Ovary (tissue), 9 donors: Measurements from ENCODE around the gene OBSCN. TPM values are rescaled to one million over a fixed set of nuclear protein-coding genes. Genes with fewer than 3 reads are reported as not detected.

ENCODE experiments used
- DNase-seq, 5 donors: peaks; one replicate each; pipeline ENCODE4 v3.0.0-alpha.2; 2019 to 2020
- H3K27ac ChIP-seq, 2 donors: fragments of 200-600 bp; one replicate each; pipeline versions ENCODE4 v1.5.1 to v1.8.0; 2019 to 2022
- H3K27me3 ChIP-seq: fragments of 200-600 bp; one replicate; pipeline ENCODE4 v1.8.0; 2022
- H3K36me3 ChIP-seq: fragments of 200-600 bp; sonication (generic); one replicate; pipeline ENCODE4 v1.5.1; 2019
- H3K4me1 ChIP-seq: one replicate; pipeline ENCODE4 v1.8.1; 2013; ENCODE audit warnings: mild to moderate bottlenecking, moderate library complexity; ENCODE audit not compliant: insufficient read depth
- H3K4me3 ChIP-seq: fragments of 200-600 bp; sonication (generic); one replicate; pipeline ENCODE4 v1.5.1; 2017
- H3K9me3 ChIP-seq, 2 donors: fragments of 200-600 bp in 1 of 2; sonication (generic) in 1 of 2; one replicate each; pipeline versions ENCODE4 v1.5.1 to v1.8.1; 2013 to 2019; ENCODE audit warnings: mild to moderate bottlenecking in 1 of 2, moderate library complexity in 1 of 2
- EP300 ChIP-seq: sonication (generic); formaldehyde crosslinking; IDR thresholded peaks from one replicate; pipeline ENCODE4 v1.6.1; 2017; ENCODE audit warnings: antibody characterized with exemption
- POLR2A ChIP-seq: fragments of 450-650 bp; IDR thresholded peaks from one replicate; pipeline ENCODE4 v1.6.1; 2017; ENCODE audit warnings: antibody characterized with exemption, mild to moderate bottlenecking, moderate library complexity
- WGBS, 3 donors: extraction: QIAGEN DNeasy Blood & Tissue Kit in 1 of 3; methylation state at CpG; one replicate each; pipeline versions ENCODE4 v1.1.5 to v1.1.7; 2013 to 2017; 5-methylcytosine and 5-hydroxymethylcytosine counted together
- intact Hi-C, 4 donors: fragments of 100-400 bp; cut with DNase I; formaldehyde crosslinking; loops; one replicate each; pipeline versions ENCODE4 v1.11.0 to v1.15.1; 2022 to 2023
- polyA plus RNA-seq, 2 donors: library from polyadenylated mRNA; stranded (reverse); fragments of 200-250 nt in 1 of 2; fragments of 350-450 nt in 1 of 2; fragmentation: Illumina TruSeq in 1 of 2; extraction: RNeasy Lipid Tissue Mini Kit (QIAGEN cat#74804) in 1 of 2; gene quantifications; one replicate each; pipeline ENCODE4 v1.2.3, GENCODE V29; 2013 to 2014
- total RNA-seq, 7 donors: library from RNA; depleted of rRNA in 2 of 7; stranded (reverse); fragments of >200 nt in 2 of 7; fragmentation: NEBNext Ultra II Directional in 3 of 7; extraction: Animal tissue kit (Norgen Biotek cat#: 25700) in 3 of 7; gene quantifications; one replicate each; pipeline versions ENCODE4 v1.1.0 to v1.2.4, GENCODE V29; 2016 to 2023
- TF ChIP-seq, protein P1 (sequence below), 3 donors: fragments of 450-650 bp in 2 of 3; fragments of 200-600 bp in 1 of 3; IDR thresholded peaks; one replicate each; pipeline versions ENCODE4 v1.5.1 to v1.8.0; 2016 to 2022; ENCODE audit warnings: antibody characterized with exemption in 3 of 3, mild to moderate bottlenecking in 1 of 3
- donor health status: DM: no; HTN: no; CAD: no; lungs with moderate emphysema.
- donor health status: DM: no; HTN: no; CAD: no.
- donor health status: Bipolar disorder and iron deficiency.
- donor health status: DM: yes; HTN: yes; CAD: no.
- donor health status: DM: no; HTN: no; CAD: no.
- donor health status: DM: yes; HTN: yes; CAD: no.

OBSCN gene
- total and polyA plus RNA-seq, 9 donors, result 3.5 to 37.1 (median 29.0) TPM

DNA sequence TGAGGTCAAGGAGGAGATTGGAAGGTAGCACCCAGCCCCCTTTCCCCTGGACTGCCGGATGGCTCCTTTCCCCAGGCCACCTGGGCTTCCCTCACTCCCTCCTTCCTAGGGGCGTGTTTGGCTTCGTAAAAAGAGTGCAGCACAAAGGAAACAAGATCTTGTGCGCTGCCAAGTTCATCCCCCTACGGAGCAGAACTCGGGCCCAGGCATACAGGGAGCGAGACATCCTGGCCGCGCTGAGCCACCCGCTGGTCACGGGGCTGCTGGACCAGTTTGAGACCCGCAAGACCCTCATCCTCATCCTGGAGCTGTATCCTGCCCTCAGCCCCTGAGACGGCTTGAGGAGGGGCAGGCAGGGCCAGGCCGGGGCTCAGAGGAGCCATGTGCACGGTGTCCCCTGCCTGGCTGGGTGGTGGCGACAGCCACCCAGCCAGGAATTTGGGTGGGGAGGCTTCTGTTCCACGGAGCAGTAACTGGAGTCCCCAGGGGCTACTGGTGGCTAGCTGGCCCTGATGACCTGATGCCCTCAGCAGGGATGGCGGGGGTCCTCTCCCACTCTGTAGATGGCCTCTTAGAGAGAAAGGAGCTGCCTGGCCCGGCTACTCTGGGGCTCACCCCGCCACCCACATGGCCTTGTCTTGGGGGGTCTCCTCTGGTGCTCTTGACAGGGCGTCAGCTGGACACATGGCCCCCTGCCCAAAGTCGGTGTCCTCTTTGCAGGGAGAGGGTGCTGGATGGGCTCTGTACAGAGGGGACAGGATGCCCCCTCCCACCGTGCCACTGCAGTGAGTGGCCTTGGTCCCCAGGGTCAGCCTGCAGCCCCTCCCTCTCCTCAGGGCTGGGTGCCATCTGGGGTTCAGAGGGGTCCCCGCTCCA lies 159.3 kb downstream of the OBSCN start:
- no peaks in the 10 kb centered on the region for H3K4me1 ChIP-seq
- TF ChIP-seq POLR2A (no peak), EP300 (no peak)
- TF ChIP-seq, protein P1, sequence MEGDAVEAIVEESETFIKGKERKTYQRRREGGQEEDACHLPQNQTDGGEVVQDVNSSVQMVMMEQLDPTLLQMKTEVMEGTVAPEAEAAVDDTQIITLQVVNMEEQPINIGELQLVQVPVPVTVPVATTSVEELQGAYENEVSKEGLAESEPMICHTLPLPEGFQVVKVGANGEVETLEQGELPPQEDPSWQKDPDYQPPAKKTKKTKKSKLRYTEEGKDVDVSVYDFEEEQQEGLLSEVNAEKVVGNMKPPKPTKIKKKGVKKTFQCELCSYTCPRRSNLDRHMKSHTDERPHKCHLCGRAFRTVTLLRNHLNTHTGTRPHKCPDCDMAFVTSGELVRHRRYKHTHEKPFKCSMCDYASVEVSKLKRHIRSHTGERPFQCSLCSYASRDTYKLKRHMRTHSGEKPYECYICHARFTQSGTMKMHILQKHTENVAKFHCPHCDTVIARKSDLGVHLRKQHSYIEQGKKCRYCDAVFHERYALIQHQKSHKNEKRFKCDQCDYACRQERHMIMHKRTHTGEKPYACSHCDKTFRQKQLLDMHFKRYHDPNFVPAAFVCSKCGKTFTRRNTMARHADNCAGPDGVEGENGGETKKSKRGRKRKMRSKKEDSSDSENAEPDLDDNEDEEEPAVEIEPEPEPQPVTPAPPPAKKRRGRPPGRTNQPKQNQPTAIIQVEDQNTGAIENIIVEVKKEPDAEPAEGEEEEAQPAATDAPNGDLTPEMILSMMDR (IDR thresholded peaks at IDR 0.05), result no peak
- WGBS, 3 donors, result 31 to 38% (median 31%) methylated on average over 24 of the region's 24 CpGs
- H3K36me3 ChIP-seq, result no peaks in the 10 kb centered on the region
- no peak overlapping the region for H3K27ac ChIP-seq
- H3K27me3 ChIP-seq, result no peaks in the 10 kb centered on the region
- H3K9me3 ChIP-seq, result no peaks in the 10 kb centered on the region
- no peak overlapping the region for H3K4me3 ChIP-seq
- peak in 4 of 5 donors; percentile 23 to 47 (median 30) for DNase-seq
- intact Hi-C loops, result no loop called here

DNA sequence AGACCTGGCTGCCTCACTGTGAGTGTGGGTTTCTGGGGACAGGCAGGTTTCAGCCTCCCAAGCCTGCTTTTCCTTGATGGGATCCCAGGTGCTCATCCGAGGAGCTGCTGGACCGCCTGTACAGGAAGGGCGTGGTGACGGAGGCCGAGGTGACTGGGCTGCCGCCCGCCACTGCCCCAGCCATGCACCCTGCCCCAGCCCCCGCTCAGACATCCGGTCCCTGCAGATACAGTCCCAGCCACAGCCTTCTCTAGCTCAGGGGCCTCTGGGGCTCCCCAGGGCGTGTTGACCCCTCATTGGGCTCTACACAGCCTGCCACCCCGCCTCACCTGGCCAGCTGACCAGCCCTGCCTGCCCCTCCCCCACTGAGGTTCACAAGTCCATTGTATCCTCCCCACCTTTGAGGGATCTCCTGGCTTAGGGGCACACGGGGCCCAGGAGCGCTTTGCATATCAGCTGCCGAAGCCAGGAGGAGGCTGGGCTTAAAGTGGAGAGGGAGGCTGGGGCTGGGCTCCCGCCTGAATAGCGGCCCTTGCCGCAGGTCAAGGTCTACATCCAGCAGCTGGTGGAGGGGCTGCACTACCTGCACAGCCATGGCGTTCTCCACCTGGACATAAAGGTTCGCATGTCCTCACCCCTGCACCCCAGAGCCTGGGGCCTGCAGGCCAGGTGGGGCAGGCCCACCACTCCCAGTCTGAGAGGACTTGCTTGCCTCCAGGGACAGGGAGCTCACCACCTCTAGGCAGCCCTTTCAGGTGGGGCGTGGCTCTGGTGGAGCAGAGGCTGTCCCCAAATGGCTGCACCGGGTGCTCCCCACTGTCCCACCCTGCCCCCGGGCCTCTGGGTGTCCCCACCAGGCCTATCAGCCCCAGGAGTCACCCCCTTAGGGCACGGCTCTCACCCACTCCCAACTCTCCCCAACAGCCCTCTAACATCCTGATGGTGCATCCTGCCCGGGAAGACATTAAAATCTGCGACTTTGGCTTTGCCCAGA lies 160.3 kb downstream of the OBSCN start:
- WGBS, 3 donors, result 31 to 39% (median 38%) methylated on average over 24 to 25 of the region's 25 CpGs
- Histone ChIP-seq H3K27me3 (no peaks in the 10 kb centered on the region), H3K9me3 (no peaks in the 10 kb centered on the region), H3K36me3 (no peaks in the 10 kb centered on the region), H3K27ac (no peak overlapping the region), H3K4me3 (no peak overlapping the region), H3K4me1 (no peaks in the 10 kb centered on the region)
- DNase-seq, result peak in 2 of 5 donors; percentile 16 to 48
- no peak for TF ChIP-seq EP300
- TF ChIP-seq, protein P1 (IDR thresholded peaks at IDR 0.05), result no peak
- TF ChIP-seq POLR2A, result no peak
- intact Hi-C loops, result no loop called here

DNA sequence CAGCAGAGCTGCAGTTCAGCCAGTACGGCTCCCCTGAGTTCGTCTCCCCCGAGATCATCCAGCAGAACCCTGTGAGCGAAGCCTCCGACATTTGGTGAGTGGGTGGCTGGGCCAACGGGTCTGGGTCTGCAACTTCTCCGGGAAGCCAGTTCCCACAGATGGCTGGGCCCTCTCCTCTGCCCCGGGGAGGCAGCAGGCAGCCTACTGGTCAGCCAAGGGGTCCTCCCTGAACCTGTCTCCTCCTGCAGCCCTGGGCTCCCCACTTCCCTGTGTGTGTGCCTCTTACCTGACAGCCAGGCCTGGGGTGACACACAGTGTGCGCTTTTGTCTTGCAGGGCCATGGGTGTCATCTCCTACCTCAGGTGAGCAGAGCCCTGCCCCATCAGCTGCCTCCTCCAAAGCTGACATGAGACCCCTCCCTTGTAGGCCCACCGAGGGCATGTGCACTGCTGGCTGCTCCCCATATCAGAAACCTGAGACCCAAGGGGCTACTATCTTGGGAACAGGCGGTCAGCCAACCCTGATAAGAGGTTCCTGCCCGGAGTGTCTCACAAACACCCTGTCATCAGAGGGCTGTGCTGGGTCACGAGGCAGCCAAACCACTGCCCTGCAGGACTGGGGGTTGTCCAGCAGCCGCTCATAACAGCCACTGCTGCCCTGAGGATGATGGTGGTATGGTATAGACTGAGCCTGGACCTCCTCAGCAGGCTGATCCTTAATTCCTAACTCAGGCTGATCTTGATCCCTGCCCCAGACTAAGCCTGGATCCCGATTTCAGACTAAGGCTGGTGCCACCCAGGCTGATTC lies 161.2 kb downstream of the OBSCN start:
- TF ChIP-seq, protein P1 (IDR thresholded peaks at IDR 0.05), result no peak
- TF ChIP-seq EP300 (no peak), POLR2A (no peak)
- DNase-seq, result peak in 3 of 5 donors; percentile 13 to 36 (median 16)
- Histone ChIP-seq H3K4me1 (no peaks in the 10 kb centered on the region), H3K27ac (no peak overlapping the region), H3K4me3 (no peak overlapping the region), H3K36me3 (no peaks in the 10 kb centered on the region), H3K9me3 (no peaks in the 10 kb centered on the region), H3K27me3 (no peaks in the 10 kb centered on the region)
- intact Hi-C loops, result no loop called here
- 57 to 71% (median 69%) methylated on average over 13 to 15 of the region's 15 CpGs for WGBS, 3 donors
